ENCODE measurements around the gene ZNF555.

Gene ZNF555

GRCh38 chr19:2827022-2827421 lies 14.3 kb upstream of the ZNF555 start:
- no peak for DNase-seq

GRCh38 chr19:2827840-2828489 lies 13.3 kb upstream of the ZNF555 start:
- DNase-seq = no peak

GRCh38 chr19:2834294-2834871 lies 6.9 kb upstream of the ZNF555 start:
- DNase-seq = no peak

- DNase-seq = no peak
These were observed 3.8 kb upstream of the ZNF555 start for GRCh38 chr19:2837430-2837829.

GRCh38 chr19:2841855-2842574 lies 740 bp downstream of the ZNF555 start:
- DNase-seq = no peak

- no peak for DNase-seq
These were observed 3.8 kb downstream of the ZNF555 start for GRCh38 chr19:2845107-2845506.

GRCh38 chr19:2846180-2846894 lies 5.1 kb downstream of the ZNF555 start:
- DNase-seq = no peak

- no peak for DNase-seq
These were observed 6.2 kb downstream of the ZNF555 start for GRCh38 chr19:2847507-2847906.

- no peak for DNase-seq
These were observed 7.3 kb downstream of the ZNF555 start for GRCh38 chr19:2848616-2849015.

- no peak for DNase-seq
These were observed 9.1 kb downstream of the ZNF555 start for GRCh38 chr19:2850256-2850925.

- DNase-seq = no peak
These were observed 11.3 kb downstream of the ZNF555 start for GRCh38 chr19:2852598-2852997.

GRCh38 chr19:2853015-2853606 lies 11.8 kb downstream of the ZNF555 start:
- no peak for DNase-seq

- DNase-seq = no peak
These were observed 13.6 kb downstream of the ZNF555 start for GRCh38 chr19:2854849-2855248.

GRCh38 chr19:2856457-2857050 lies 15.3 kb downstream of the ZNF555 start:
- DNase-seq = no peak

GRCh38 chr19:2858864-2859263 lies 17.6 kb downstream of the ZNF555 start:
- no peak for DNase-seq

- DNase-seq = no peak
These were observed 22.5 kb downstream of the ZNF555 start for GRCh38 chr19:2863816-2864215.

GRCh38 chr19:2865334-2866100 lies 24.2 kb downstream of the ZNF555 start:
- no peak for DNase-seq

GRCh38 chr19:2866495-2867024 lies 25.3 kb downstream of the ZNF555 start:
- DNase-seq = no peak

GRCh38 chr19:2867025-2867991 lies 26.0 kb downstream of the ZNF555 start, which contains the start of gene ZNF556:
ZNF556 (plus strand) TSS chr19:2867335; CDS start chr19:2867422, 87 bp downstream.
- DNase-seq = peak; percentile 53

- no peak for DNase-seq
These were observed 28.3 kb downstream of the ZNF555 start for GRCh38 chr19:2869618-2870017.

All from NCI-H2171 treated with DMSO at 0.1 percent for 48 hours (cell line).